BJ (cell line): ENCODE measurements around the gene MRO. TPM values are rescaled to one million over a fixed set of nuclear protein-coding genes. Genes with fewer than 3 reads are reported as not detected.

Experiments
- CTCF ChIA-PET: fragments of 350-600 bp; formaldehyde crosslinking; extraction: SDS; loops from one replicate; lab custom pipeline; 2021; ENCODE audit warnings: antibody characterized with exemption, inconsistent platforms; lab: Yijun Ruan, JAX
- POLR2A ChIA-PET: fragments of 300-600 bp; sonication (Branson Sonifier 250); formaldehyde crosslinking; extraction: SDS; loops from one replicate; lab custom pipeline; 2021; ENCODE audit warnings: antibody characterized with exemption; lab: Charles Lee
- DNase-seq: peaks from one replicate; pipeline ENCODE4 v3.0.0-alpha.2; 2011; ENCODE audit warnings: low read depth
- H3K27me3 ChIP-seq: 2 replicates; pipeline ENCODE4 v1.6.0; 2011; ENCODE audit warnings: low read length; ENCODE audit not compliant: control insufficient read depth, insufficient read depth
- H3K36me3 ChIP-seq: 2 replicates; pipeline ENCODE4 v1.5.1; 2011; ENCODE audit warnings: low read length; ENCODE audit not compliant: control insufficient read depth, insufficient read depth
- H3K4me3 ChIP-seq: 2 replicates; pipeline ENCODE4 v1.5.1; 2011; ENCODE audit warnings: low read depth, mild to moderate bottlenecking, control low read depth, low read length
- polyA minus RNA-seq: library from RNA; depleted of rRNA, polyadenylated mRNA; stranded (reverse); fragments of >200 nt; gene quantifications from 2 replicates; pipeline ENCODE4 v1.2.3, GENCODE V29; 2011; rRNA and poly(A)+ RNA removed
- polyA plus RNA-seq: library from polyadenylated mRNA; depleted of rRNA; stranded (reverse); fragments of >200 nt; gene quantifications from 2 replicates; pipeline ENCODE4 v1.2.3, GENCODE V29; 2011; rRNA removed
- TF ChIP-seq, protein P1 (sequence below): IDR thresholded peaks from 2 replicates; pipeline ENCODE4 v1.5.1; 2011; ENCODE audit warnings: low read depth, mild to moderate bottlenecking, control low read depth, inconsistent platforms, low read length, moderate library complexity; ENCODE audit not compliant: insufficient read depth

Gene MRO
- not detected in 2 replicates for polyA plus RNA-seq
- polyA minus RNA-seq, result not detected in 2 replicates

DNA sequence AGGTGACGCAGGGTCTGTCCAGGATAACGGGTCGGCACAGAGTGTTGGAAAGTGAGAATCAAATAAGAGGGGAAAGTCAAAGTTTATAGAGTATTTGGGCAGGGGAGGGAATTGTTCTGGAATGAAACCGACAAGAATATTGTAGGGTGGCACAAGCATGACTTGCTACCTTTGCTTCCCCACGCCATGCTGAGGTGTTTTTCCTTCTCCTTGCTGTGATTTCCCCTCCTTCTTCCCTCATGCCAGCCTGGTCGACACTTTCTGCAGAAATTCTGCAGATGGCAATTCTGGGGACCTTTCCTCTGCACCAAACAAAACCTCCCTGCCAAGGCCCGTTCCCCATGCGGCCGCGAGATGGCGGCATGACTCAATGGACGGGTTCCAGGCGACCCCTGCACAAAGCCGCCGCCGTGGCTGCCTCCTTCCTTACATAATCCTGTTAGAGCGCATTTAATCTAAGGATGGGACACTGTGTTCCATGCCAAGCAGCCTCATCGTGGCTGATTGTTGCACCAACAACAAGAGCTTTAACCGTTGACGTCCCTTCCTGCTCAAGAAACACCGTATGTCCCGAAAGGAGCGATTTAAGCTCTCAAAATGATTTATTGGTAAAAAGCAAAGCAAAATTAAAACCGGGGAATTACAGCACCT lies at the start of gene MRO:
Gene MRO (minus strand): TSS at position 289 of the 651 bp plus-strand sequence. CDS start 10,616 bp downstream, outside the sequence.
- TF ChIP-seq, protein P1, sequence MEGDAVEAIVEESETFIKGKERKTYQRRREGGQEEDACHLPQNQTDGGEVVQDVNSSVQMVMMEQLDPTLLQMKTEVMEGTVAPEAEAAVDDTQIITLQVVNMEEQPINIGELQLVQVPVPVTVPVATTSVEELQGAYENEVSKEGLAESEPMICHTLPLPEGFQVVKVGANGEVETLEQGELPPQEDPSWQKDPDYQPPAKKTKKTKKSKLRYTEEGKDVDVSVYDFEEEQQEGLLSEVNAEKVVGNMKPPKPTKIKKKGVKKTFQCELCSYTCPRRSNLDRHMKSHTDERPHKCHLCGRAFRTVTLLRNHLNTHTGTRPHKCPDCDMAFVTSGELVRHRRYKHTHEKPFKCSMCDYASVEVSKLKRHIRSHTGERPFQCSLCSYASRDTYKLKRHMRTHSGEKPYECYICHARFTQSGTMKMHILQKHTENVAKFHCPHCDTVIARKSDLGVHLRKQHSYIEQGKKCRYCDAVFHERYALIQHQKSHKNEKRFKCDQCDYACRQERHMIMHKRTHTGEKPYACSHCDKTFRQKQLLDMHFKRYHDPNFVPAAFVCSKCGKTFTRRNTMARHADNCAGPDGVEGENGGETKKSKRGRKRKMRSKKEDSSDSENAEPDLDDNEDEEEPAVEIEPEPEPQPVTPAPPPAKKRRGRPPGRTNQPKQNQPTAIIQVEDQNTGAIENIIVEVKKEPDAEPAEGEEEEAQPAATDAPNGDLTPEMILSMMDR, result peak; percentile 97
- H3K36me3 ChIP-seq, result no peaks in the 10 kb centered on the region
- POLR2A ChIA-PET, result no interaction called here
- DNase-seq, result peak; percentile 10
- H3K27me3 ChIP-seq, result no peaks in the 10 kb centered on the region
- CTCF ChIA-PET, result interaction anchor here (0.6 to 4.0 kb wide), 16 partner anchors 13 to 377 kb away, joined by 3 to 20 read pairs (median 4); partner anchors contain the start of genes MEX3C and SMAD4
- peak within 1 kb of the TSS; percentile 25 for H3K4me3 ChIP-seq

DNA sequence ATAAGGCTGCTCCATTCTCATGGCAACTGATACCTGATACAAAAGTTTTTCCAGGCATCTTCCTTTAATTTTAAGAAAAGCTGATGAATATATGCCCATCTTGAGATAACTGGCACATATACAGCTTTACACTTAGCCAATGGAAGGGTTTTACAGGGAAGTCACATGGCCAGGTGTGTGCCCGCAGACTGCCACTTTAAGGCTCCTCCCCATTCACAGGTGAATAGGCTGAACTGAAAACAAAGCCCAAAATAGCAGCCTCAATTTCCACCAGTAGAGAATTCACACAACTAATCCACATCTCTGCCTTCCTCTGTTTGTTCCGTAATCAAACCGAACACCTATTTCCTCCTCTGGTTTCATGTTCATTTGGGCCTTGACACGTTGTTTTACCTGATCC lies 49.3 kb upstream of the MRO start:
- Histone ChIP-seq H3K4me3 (no peak overlapping the region), H3K27me3 (no peaks in the 10 kb centered on the region), H3K36me3 (no peaks in the 10 kb centered on the region)
- ChIA-PET POLR2A (no interaction called here), CTCF (interaction anchor here (0.8 to 1.2 kb wide), 3 partner anchors 9 to 182 kb away, joined by 3 to 6 read pairs (median 3); no protein-coding TSS in a partner anchor)
- no peak for DNase-seq
- TF ChIP-seq, protein P1, result no peak

DNA sequence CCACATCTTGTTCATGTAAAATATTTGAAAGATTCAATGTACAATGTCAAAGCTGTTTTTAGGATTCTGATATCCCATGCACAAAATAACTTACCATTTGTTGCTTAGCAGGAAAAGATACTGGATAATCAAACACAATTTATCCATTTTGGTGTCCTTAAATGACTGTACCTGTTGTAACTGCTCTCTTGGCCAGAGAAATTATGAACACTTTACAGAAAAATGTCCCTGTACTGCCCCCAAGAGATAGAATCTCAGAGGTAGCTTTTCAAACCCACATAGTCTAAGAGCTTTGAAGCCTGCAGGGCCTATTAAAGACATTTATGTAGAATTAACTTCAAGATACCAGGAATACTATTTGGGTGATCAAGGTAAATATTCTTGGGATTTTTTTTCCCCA lies 46.9 kb upstream of the MRO start:
- no peaks in the 10 kb centered on the region for H3K36me3 ChIP-seq
- ChIA-PET CTCF (interaction anchor here (0.8 to 2.0 kb wide), 5 partner anchors 11 to 185 kb away, joined by 3 to 5 read pairs (median 4); no protein-coding TSS in a partner anchor), POLR2A (no interaction called here)
- DNase-seq, result no peak
- TF ChIP-seq, protein P1, result no peak
- no peaks in the 10 kb centered on the region for H3K27me3 ChIP-seq
- H3K4me3 ChIP-seq, result no peak overlapping the region

DNA sequence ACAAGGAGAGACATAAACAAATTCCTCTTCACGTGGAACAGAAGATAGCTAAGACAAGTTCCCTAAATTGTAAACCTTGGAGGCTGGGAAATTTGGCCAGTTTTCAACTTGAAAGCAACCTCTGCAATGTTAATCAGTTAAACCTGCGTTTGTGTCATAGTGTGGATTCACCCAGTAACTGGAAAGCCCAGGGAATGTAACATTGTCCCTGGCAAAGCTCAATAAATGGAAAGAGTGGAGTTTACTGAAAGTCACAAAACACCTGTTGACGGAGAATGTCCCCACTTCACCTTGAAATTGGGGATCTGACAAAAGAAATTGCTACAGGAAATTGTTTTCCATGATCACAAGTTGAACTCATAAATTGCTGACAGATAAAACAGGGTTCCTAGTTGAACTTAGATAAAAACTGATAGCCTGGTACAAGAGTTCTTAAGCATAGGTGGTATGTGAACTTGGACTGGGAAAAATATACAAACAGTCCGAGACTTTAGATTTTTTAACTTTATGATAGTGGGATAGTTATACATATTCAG lies 44.1 kb upstream of the MRO start:
- CTCF ChIA-PET, result interaction anchor here (0.6 kb wide), 1 partner anchor 8 kb away, joined by 3 read pairs; no protein-coding TSS in a partner anchor
- Histone ChIP-seq H3K4me3 (no peak overlapping the region), H3K36me3 (no peaks in the 10 kb centered on the region), H3K27me3 (no peaks in the 10 kb centered on the region)
- POLR2A ChIA-PET, result no interaction called here
- TF ChIP-seq, protein P1, result no peak
- no peak for DNase-seq

DNA sequence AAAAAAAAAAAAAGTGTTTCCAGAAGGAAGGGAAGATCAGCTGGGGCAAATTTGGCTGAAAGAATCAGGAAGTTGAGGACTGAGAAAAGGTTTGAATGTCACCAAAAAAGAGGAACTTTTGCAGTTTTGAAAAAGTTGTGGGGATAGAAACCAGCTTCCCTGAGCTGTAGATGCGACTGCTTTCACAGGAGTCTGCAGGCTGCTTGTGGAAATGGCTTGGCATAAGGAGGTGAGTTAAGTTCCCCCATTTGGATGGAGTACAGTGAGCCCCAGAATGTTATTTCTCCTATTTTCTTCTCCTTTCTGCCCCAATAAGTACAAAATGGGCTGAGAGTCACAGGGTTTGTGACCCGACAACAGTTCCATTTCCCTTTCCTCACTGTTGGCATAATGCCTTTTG lies 42.6 kb upstream of the MRO start:
- TF ChIP-seq, protein P1, result no peak
- DNase-seq, result no peak
- H3K36me3 ChIP-seq, result no peaks in the 10 kb centered on the region
- CTCF ChIA-PET, result no interaction called here
- POLR2A ChIA-PET, result no interaction called here
- H3K4me3 ChIP-seq, result no peak overlapping the region
- no peaks in the 10 kb centered on the region for H3K27me3 ChIP-seq
